GM10847 (cell line): ENCODE results near the gene PABPN1.

Experiments used
- POLR2A ChIP-seq: IDR thresholded peaks from 2 replicates; pipeline ENCODE4 v1.6.1; 2011; ENCODE audit not compliant: insufficient read length; ENCODE audit errors: extremely low read depth

Gene PABPN1

GRCh38 chr14:23359167-23359626 lies 37.9 kb downstream of the PABPN1 start:
- TF ChIP-seq POLR2A: no peak

DNA sequence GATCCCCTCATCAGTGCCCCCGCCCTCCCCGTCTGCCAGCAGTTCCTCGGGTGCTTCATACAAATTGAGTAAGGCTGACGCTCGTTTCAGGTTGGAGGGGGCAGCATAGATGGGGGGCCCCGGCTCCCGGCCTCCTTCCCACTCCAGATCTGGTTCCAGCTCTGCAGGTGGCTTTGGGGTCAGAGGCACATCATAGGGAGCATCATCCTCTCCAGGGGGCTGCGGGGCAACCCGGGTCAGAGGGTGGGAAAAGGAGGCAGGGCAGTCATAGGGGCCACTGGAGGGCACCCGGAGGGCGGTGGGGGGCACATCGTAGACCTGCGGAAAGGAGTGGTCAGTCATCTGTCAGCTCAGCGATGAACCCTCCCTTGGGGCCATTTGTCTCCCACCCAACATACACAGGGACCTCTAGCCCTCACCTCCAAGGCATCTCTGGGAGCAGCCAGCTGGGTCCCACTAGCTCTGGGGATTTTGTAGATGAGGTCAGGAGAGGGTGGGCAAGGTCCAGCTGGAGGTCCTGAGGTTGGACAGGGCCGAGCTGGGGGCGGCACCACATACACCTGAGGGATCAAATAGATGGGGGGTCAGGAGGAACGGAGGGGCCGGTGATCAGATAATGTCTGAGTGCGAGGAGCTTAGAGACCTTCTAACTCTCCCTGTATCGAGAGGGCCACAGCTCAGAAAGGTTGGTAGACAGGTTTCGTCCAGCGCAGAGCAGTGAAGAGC lies 38.6 kb downstream of the PABPN1 start:
- TF ChIP-seq POLR2A: no peak

- TF ChIP-seq POLR2A: no peak
Measured at GRCh38 chr14:23360496-23360895, 39.2 kb downstream of the PABPN1 start.

DNA sequence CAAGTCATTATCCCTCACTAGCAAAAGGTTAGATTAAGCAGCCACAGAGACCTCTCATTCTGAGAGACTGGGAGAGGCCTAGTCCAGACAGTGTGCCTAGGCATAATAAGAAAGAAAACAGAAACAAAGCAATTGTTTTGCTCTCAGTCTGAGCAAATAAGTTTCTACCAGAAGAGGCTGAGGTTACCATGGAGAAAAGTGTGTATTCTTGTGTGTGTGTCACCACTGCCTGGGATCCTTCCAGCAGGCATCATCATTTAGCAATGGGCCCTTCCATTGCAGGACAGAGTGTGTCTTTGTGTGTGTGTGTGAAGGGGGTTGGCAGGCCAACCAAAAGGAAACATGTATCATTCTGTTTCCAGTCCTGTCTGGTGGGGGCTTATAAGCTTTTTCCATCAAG lies 40.1 kb downstream of the PABPN1 start:
- TF ChIP-seq POLR2A: no peak

- TF ChIP-seq POLR2A: no peak
Measured at GRCh38 chr14:23361763-23362162, 40.5 kb downstream of the PABPN1 start.

- no peak for TF ChIP-seq POLR2A
Measured at GRCh38 chr14:23362200-23362599, 40.9 kb downstream of the PABPN1 start.

GRCh38 chr14:23364164-23365035 lies 43.1 kb downstream of the PABPN1 start:
- no peak for TF ChIP-seq POLR2A

GRCh38 chr14:23365036-23365731 lies 43.9 kb downstream of the PABPN1 start, which contains the start of gene EFS:
Gene EFS (minus strand): TSS chr14:23365172. CDS start chr14:23365025, 147 bp downstream.
- no peak for TF ChIP-seq POLR2A

- no peak for TF ChIP-seq POLR2A
Measured at GRCh38 chr14:23365732-23366425, 44.6 kb downstream of the PABPN1 start.

DNA sequence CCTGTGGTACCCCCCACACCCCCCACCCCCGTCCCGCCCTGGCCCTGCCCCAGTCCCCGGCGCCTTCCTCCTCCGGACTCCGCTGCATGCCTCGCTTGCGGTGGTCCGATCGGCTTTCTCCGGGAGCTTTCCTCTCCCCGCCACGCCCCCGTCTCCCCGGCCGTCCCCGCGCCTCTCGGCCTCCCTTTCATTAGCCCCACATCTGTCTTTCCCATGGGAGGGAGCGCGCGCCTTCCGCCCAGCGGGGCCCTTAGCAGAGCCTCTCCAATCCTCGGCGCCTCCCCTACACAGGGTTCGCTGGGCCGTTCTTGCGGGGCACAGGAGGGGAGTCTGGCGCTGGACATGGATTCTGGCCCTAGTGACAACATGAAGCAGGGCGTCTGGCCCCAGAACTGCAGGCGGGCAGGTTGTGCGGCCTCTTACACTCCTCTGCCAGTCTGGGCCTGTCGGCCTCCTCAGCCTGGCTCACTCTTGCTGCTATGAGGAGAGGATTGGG lies 45.2 kb downstream of the PABPN1 start:
- no peak for TF ChIP-seq POLR2A

DNA sequence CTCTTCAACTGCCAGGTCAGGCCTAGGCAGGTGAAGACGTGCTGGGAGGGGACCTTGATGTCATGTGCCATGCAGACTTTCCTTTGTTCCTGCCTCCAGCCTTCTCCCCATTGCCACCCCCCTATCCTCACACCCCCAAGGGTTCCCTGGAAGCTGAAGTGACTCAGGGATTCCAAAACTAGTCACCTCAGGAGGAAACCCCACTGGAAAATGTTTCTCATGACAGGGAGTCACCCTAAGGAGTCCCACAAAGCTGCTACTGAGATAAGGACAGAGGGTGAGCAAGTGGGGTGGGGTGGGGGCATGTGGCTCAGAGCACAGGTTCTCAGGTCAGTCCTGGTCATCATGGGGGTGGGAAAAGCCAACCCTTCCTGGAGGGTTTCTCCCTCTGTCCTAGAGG lies 49.0 kb downstream of the PABPN1 start:
- no peak for TF ChIP-seq POLR2A

- TF ChIP-seq POLR2A: no peak
Measured at GRCh38 chr14:23371865-23372264, 50.6 kb downstream of the PABPN1 start.

- no peak for TF ChIP-seq POLR2A
Measured at GRCh38 chr14:23372509-23372908, 51.3 kb downstream of the PABPN1 start, which contains the start of gene IL25. Gene IL25 (plus strand): TSS chr14:23372809.

GRCh38 chr14:23373041-23373440 lies 51.8 kb downstream of the PABPN1 start:
- TF ChIP-seq POLR2A: no peak
